HG03439 (cell line): ENCODE data around the gene PANX3.

Experiments
- ATAC-seq: cut with Tn5 transposase; IDR thresholded peaks from one replicate; pipeline ENCODE4 v1.9.1; 2021; ENCODE audit warnings: mild to moderate bottlenecking, moderate library complexity; ENCODE audit not compliant: unreplicated experiment

PANX3 gene

DNA sequence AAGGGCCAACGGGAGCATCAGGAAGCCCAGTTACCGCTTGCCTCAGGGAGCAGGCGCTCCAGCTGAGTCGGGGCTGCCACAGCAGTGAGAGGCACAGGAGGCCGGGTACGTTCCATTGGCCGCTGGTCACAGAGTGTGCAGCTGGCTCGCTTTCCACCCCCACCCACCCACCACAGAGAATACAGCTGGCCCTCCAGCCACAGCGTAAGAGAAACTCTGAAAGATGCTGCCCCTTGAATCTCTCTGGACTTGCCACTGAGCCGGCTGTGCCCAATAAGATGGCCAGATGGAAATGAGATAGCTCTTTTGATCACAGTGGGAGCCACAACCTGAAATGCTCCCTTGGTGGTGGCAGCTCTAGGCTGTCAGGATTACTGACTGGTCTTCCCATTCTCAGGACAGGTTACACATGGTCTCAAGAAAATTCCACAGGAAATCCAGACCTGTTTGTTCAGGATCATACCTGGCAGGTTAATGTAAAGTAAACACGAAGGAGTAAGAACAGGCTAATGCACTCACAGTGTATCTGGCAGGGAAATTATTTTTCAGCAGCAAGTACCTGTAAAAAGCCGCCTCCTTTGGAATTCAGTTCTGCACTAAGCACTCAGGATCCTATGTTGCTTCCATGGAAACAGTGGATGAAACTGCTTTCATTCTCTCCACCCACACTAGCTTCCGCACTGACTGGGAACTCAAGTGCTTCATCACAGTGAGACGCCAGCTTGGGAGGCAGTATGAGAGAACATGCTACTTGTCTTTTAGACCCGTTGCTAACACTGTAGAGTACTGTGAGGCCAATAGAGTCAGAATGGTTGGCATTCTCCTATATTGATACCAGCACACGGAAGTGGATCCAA lies 45.8 kb downstream of the PANX3 start:
- no peak for ATAC-seq

DNA sequence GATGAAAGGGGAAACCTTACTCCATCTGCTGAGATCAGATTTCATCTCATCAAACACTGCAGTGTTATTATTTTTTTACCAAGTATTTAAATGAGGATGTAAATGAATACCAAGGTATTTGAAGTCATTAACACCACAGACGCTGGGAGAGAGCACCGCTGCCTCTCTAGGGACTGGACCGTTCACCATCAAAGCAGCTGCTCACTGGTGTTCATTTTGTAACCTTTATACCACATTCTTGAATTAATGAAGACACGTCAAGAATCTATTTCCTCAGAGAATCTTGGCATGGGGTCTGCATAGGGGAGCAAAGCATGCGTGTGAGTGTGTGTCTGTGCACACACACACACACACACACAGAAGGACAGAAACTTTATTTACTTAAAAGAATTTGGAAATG lies 46.7 kb downstream of the PANX3 start:
- ATAC-seq = no peak

DNA sequence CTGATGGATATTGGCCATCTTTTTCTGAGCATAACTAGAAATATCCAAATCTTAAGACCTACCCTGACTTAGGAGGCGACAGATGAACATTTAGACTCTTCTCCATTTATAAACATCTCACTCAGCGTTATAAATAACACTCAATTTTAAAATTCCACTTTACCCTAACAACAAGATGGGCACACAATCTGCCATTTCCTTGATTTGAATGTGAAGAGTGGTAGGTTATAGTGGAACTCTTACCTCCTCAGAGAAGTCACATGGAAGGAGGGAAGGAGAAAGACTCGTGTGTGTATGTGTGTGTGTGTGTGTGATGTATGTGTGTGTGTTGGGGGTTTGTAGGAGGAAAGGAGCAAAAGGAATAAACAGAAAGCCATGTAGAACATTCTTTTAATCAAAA lies 47.3 kb downstream of the PANX3 start:
- no peak for ATAC-seq

GRCh38 chr11:124658986-124659385 lies 47.8 kb downstream of the PANX3 start:
- ATAC-seq = no peak

GRCh38 chr11:124661553-124661952 lies 50.3 kb downstream of the PANX3 start:
- no peak for ATAC-seq

DNA sequence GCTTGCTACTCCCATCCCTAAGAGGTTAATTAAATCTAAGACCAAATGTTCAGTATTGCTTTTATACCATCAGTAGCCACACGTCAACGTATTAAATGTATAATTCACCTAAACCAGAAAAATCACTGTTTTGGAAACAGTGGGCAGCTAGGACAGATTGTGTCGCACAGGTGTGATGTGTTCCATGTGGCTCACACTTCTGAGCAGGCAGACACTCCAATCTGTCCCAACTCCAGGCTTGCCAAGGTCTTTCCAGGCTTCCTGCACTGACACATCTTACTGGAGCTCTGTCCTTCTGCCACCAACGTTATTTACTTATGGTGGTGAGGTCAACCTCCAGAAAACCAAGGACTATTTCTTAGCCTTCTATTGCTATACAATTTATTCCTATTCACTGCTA lies 50.9 kb downstream of the PANX3 start:
- ATAC-seq = no peak

GRCh38 chr11:124663861-124664260 lies 52.6 kb downstream of the PANX3 start:
- ATAC-seq = no peak

GRCh38 chr11:124667601-124668000 lies 56.4 kb downstream of the PANX3 start:
- ATAC-seq = no peak

DNA sequence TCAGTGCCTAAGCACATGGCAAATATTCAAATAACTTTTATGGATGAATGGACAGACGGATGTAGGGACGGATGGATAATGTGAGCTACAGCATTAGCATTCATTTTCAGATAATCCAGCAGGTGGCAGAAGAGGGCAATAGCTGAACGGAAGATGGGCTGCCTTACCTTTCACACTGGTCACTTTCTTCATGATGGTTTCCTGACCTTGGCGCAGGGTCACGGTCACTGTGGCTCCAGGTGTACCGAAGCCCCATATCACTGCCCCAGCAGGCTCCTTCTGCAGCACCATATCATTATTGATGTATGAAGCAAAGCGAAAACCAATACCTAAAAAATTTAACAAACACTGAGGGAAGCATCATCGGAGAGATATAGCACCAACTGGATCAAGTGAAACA lies 58.0 kb downstream of the PANX3 start:
- ATAC-seq = no peak
